ENCODE results near the gene CROCC2.

CROCC2 gene

DNA sequence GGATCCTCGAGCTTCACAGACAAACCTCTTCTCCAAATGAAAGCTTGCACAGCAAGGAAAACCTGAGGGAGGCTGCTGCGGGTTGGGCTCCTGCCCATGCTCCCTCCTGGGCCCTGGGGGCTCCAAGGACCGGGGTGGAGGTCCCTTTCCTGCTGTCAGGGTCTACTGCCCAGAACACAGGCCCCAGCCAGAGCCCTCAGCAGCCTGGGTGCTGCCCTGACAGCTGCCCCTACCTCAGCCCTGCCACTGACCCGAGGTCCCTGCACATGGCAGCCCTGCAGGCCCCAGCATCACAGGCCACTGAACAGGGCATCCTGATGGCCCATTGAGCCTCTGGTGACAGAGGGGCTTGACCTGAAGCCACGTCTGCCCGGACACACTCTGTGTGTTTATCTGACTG lies 41.0 kb downstream of the CROCC2 start:
- DNase-seq, result no peak

GRCh38 chr2:240947607-240948006 lies 41.5 kb downstream of the CROCC2 start:
- DNase-seq, result no peak

- no peak for DNase-seq
Measured at GRCh38 chr2:240948086-240948485, 42.0 kb downstream of the CROCC2 start.

GRCh38 chr2:240948905-240949790 lies 43.0 kb downstream of the CROCC2 start:
- DNase-seq, result no peak

DNA sequence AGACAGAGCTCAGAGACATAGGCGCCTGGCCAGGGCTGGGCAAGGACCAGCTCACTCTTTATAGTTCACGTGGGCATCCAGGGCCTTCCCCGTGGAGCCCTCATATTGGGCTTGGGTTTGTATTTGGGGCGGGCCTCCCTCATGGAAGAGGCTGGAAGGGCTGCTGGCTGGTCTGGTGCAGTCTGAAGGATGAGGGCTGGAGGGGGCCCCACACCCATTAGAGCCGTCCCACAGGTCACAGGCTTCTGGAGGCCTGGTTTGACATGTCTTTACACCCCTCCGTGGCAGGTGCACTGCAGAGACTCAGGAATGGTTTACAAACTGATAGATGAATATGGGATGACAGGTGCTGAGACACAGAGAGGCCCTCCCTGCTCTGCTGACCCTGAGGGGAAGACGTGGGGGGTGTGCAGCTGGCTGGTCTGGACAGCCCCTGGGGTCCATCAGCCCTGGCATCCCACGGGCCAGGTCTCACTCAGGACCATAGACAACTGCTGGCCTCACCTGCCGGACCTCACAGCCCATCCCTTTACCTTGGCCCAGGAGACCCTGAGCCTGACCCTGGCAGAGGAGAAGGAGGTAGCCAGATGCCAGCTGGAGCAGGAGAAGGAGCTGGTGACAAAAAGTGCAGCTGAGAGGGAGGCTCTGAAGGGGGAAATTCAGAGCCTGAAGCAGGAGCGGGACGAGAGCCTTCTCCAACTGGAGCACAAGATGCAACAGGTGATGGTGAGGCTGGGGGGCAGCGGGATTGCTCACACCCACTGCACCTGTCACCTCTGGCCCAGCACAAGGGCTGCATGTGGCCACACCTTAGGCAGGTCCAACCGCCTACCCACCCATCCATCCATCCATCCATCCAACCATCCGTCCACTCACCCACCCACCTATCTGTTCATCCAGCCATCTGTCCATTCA lies 43.9 kb downstream of the CROCC2 start:
- no peak for DNase-seq

DNA sequence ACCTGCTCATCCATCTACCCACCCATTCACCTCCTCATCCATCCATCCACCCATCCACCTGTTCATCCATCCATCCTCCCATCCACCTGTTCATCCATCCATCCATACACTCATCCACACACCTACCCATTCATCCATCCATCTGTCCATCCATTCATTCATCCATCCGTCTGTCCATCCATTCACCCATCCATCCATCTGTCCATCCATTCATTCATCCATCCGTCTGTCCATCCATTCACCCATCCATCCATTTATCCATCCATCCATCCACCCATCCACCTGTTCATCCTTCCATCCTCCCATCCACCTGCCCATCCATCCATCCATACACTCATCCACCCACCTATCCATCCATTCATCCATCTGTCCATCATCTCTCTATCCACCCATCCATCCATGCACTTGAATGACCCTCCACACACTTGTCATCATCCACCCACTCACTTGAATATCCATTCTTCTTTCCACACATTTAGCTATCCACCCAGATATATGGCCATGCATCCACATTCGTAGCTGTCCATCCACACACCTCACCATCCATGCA lies 45.0 kb downstream of the CROCC2 start:
- no peak for DNase-seq

GRCh38 chr2:240952496-240953246 lies 46.5 kb downstream of the CROCC2 start:
- DNase-seq, result no peak

- no peak for DNase-seq
Measured at GRCh38 chr2:240953426-240954410, 47.6 kb downstream of the CROCC2 start.

DNA sequence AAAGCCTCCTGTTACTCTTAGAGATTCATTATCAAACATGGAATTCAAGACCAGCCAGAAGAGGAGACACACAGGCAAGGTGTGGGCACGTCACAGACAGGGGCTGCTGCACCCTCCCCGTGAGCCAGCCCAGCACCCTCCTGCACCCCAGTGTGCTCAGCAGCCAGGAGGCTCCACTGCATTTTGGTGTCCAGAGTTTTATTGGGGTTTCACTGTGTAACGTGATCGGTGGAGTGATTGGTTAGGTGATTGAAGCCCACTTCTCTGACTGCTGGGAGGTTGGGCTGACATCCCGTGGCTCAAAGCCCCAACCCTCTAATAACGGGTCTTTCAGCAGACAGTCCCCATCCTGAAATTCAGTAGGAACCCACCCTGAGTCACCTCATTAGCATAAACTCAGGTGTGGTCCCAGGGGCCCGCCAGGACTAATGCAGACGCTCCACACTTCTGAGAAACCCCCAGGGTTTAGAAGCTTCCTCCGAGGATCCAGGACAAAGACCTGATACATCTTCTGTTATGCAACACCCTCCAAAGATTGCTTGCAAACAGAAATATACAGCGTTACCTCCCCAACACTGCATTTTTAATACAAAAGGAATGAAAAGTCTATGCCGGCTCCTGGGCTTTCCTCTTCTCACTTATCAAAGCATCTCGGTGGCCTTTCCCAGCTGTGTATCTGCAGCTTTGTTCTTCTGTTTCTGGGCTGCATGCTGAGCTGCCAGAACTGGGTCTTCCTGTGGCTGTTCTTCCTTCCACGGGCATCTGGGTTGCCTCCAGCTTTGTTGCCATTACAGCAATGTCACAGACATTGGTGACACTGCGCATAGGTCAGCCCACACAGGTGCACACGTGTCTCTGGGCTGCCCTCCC lies 48.5 kb downstream of the CROCC2 start:
- no peak for DNase-seq

DNA sequence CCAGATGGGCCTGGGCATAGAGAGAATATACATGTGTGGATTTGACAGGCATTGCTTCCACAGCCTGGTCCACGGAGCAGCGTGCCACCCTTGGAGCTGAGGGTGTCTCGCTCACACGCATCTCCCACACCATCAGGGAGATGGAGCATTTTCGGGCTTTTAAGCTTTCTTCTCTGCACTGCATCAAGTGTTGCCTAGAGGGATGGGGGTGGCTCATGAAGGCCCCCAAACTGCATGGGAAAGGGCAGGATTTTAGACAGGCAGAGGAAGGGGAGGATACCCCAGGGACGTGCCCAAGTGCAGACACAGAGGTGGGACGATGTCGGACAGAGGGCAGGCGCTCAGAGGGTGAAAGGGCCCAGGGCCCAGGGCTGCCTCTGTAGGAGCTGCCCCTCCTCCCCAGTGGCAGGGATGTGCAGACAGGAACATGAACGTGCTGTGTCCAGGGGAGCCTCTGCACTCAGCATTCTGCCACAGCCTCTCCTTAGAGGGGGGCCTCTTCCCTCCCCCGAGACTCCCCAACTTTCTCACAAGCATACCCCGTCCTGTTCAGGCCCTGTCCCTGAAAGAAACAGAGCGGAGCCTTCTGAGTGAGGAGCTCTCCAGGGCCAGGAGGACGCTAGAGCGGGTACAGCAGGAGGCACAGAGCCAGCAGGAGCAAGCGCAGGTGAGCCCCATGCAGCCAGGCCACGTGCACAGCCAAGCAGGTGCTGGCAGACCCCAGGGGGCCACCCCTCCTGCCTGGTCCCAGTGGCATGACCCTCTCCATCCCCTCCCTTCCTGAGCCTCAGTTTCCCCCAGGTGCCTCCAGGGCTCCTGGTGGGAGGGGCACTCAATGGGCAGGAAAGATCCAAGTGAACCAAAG lies 49.4 kb downstream of the CROCC2 start:
- DNase-seq, result no peak

GRCh38 chr2:240956171-240956934 lies 50.2 kb downstream of the CROCC2 start:
- DNase-seq, result no peak

GRCh38 chr2:240956935-240957655 lies 51.0 kb downstream of the CROCC2 start:
- no peak for DNase-seq

- DNase-seq, result no peak
Measured at GRCh38 chr2:240957656-240958365, 51.7 kb downstream of the CROCC2 start.

DNA sequence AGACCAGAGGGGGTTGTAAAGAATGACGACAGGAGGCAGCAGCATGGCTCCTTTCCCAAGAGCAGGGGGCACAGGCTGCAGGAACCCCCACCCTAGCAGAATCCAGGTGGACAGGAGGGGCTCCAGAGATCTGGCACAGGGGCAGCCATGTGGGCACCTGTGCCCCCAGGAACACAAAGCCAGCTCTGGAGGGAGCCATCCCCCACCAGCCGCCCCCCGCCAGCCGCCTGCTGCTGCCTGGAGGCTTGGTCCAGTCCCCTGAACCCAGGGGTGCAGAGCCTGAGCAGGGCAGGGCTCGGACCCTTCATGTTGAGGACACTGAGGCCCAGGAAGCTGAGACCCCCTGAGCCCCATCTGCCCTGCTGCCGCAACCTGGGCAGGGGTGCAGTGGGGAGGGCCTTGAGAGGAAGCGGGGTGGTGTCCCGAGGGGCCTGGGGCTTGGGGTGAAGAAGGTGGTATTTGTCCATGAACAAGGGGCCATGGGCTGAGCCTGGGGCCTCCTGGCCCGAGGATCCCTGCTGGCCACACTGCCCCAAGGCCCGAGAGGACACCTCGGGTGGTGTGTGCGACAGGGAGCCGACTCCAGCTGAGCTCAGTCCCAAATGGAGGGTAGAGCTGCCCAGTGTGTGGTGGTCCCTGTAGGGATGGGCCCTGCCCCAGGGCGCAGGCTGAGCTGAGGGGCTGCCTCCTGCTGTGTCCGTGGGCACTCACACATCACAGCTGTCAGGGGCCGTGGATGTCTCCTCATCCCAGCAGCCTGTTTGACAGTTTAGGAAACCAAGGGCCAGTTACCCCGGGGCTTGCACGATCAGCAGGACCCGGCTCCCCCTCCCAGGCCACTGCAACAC lies 52.5 kb downstream of the CROCC2 start:
- no peak for DNase-seq

- no peak for DNase-seq
Measured at GRCh38 chr2:240959214-240959940, 53.2 kb downstream of the CROCC2 start.

- DNase-seq, result no peak
Measured at GRCh38 chr2:240959941-240960308, 53.8 kb downstream of the CROCC2 start.

Data from fibroblast of upper back skin (primary cell).